Neuron (in vitro differentiated cells): ENCODE measurements around the gene KCNAB1.
"Not testable (repeated sequence)": the region's sequence is repeated elsewhere in the genome, so short reads cannot be mapped to it uniquely, and the experiment has no call there.

Experiments used
- H2AFZ ChIP-seq: one replicate; pipeline ENCODE4 v1.6.1; 2013; ENCODE audit warnings: low read depth, mild to moderate bottlenecking, inconsistent platforms, low read length, moderate library complexity
- H3K27me3 ChIP-seq: one replicate; pipeline ENCODE4 v1.6.1; 2013; ENCODE audit warnings: low read length; ENCODE audit not compliant: insufficient read depth
- H3K36me3 ChIP-seq: one replicate; pipeline ENCODE4 v1.6.1; 2013; ENCODE audit warnings: low read length; ENCODE audit not compliant: insufficient read depth
- H3K4me1 ChIP-seq: one replicate; pipeline ENCODE4 v1.6.1; 2013; ENCODE audit warnings: low read length; ENCODE audit not compliant: insufficient read depth
- H3K4me3 ChIP-seq: 2 replicates; pipeline ENCODE4 v1.5.1; 2013; ENCODE audit warnings: mild to moderate bottlenecking, low read length, moderate library complexity
- H3K9me3 ChIP-seq: one replicate; pipeline ENCODE4 v1.6.1; 2013; ENCODE audit warnings: low read length

Gene KCNAB1

GRCh38 chr3:156201411-156202405 lies 81.3 kb downstream of the KCNAB1 start:
- Histone ChIP-seq H3K27me3 (no peaks in the 10 kb centered on the region), H3K36me3 (no peaks in the 10 kb centered on the region), H3K9me3 (no peaks in the 10 kb centered on the region), H3K4me3 (no peak overlapping the region), H3K4me1 (no peaks in the 10 kb centered on the region), H2AFZ (no peak overlapping the region)

- Histone ChIP-seq H3K36me3 (no peaks in the 10 kb centered on the region), H3K4me3 (no peak overlapping the region)
Measured at GRCh38 chr3:156206157-156206556, 85.8 kb downstream of the KCNAB1 start.

DNA sequence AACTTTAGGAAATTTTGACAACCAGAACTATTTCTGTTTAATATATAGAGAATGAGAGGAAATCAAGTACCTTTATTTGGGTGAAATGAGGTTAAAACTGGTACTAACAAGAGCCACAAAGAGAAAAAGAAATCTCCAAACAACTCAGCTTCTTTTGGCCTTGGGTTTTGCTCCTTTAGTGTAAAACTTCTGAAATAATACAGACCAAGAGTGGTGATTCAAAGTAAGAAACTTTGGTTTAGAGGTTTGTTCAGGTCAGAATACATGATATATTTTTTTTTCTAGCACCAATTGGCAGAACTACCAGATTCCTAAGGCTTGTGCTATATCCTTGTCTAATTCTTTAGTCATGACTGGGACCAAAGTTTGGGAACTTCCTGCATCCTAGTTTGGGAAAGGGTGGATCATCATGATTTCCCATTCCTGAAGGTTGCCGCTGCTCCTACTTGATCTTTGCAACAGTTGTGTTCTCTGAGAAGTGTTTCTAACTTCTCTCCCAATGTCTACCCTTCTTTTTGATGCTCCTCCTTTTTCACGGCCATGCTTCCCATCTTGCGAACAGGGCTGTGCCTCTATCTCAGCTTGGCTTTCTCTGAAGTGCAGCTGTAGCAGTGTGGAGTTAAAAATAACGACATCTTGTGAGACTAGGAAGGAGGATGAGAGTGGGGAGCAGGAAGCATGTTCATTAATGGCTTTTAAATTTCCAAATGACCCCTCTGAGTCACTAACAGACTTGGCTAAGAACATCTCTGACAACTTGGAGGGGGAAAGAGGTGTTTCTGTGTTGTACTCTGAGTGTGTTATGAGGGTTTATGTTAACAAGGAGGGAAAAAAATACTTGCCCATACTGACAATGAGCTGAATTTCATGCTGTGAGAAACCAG lies 87.7 kb downstream of the KCNAB1 start:
- Histone ChIP-seq H2AFZ (no peak overlapping the region), H3K9me3 (no peaks in the 10 kb centered on the region), H3K27me3 (no peaks in the 10 kb centered on the region), H3K36me3 (no peaks in the 10 kb centered on the region), H3K4me3 (no peak overlapping the region), H3K4me1 (no peaks in the 10 kb centered on the region)

More at GRCh38 chr3:156206157-156206556, 85.8 kb downstream of the KCNAB1 start:
- Histone ChIP-seq H3K4me1 (no peaks in the 10 kb centered on the region), H3K9me3 (no peaks in the 10 kb centered on the region), H2AFZ (no peak overlapping the region), H3K27me3 (no peaks in the 10 kb centered on the region)

- Histone ChIP-seq H3K36me3 (no peaks in the 10 kb centered on the region), H3K4me1 (no peaks in the 10 kb centered on the region), H2AFZ (no peak overlapping the region), H3K27me3 (no peaks in the 10 kb centered on the region), H3K9me3 (no peaks in the 10 kb centered on the region), H3K4me3 (no peak overlapping the region)
Measured at GRCh38 chr3:156209631-156210335, 89.4 kb downstream of the KCNAB1 start.

GRCh38 chr3:156211583-156211982 lies 91.2 kb downstream of the KCNAB1 start:
- no peaks in the 10 kb centered on the region for H3K36me3 ChIP-seq
- no peaks in the 10 kb centered on the region for H3K9me3 ChIP-seq
- H3K4me1 ChIP-seq, result no peaks in the 10 kb centered on the region
- no peak overlapping the region for H2AFZ ChIP-seq
- H3K4me3 ChIP-seq, result no peak overlapping the region
- no peaks in the 10 kb centered on the region for H3K27me3 ChIP-seq

GRCh38 chr3:156214676-156215075 lies 94.3 kb downstream of the KCNAB1 start:
- Histone ChIP-seq H3K4me1 (no peaks in the 10 kb centered on the region), H3K36me3 (no peaks in the 10 kb centered on the region), H3K9me3 (no peaks in the 10 kb centered on the region), H3K4me3 (no peak overlapping the region), H2AFZ (no peak overlapping the region), H3K27me3 (no peaks in the 10 kb centered on the region)

GRCh38 chr3:156215751-156216150 lies 95.4 kb downstream of the KCNAB1 start:
- no peaks in the 10 kb centered on the region for H3K36me3 ChIP-seq
- no peak overlapping the region for H2AFZ ChIP-seq
- no peaks in the 10 kb centered on the region for H3K27me3 ChIP-seq
- no peaks in the 10 kb centered on the region for H3K9me3 ChIP-seq
- H3K4me1 ChIP-seq, result no peaks in the 10 kb centered on the region
- no peak overlapping the region for H3K4me3 ChIP-seq

- Histone ChIP-seq H3K4me1 (no peaks in the 10 kb centered on the region), H3K4me3 (no peak overlapping the region), H3K36me3 (no peaks in the 10 kb centered on the region), H2AFZ (no peak overlapping the region), H3K27me3 (no peaks in the 10 kb centered on the region), H3K9me3 (no peaks in the 10 kb centered on the region)
Measured at GRCh38 chr3:156216216-156216615, 95.8 kb downstream of the KCNAB1 start.

GRCh38 chr3:156216852-156217251 lies 96.5 kb downstream of the KCNAB1 start:
- no peaks in the 10 kb centered on the region for H3K36me3 ChIP-seq
- H3K27me3 ChIP-seq, result no peaks in the 10 kb centered on the region
- no peaks in the 10 kb centered on the region for H3K4me1 ChIP-seq
- no peak overlapping the region for H2AFZ ChIP-seq
- H3K9me3 ChIP-seq, result no peaks in the 10 kb centered on the region
- no peak overlapping the region for H3K4me3 ChIP-seq

DNA sequence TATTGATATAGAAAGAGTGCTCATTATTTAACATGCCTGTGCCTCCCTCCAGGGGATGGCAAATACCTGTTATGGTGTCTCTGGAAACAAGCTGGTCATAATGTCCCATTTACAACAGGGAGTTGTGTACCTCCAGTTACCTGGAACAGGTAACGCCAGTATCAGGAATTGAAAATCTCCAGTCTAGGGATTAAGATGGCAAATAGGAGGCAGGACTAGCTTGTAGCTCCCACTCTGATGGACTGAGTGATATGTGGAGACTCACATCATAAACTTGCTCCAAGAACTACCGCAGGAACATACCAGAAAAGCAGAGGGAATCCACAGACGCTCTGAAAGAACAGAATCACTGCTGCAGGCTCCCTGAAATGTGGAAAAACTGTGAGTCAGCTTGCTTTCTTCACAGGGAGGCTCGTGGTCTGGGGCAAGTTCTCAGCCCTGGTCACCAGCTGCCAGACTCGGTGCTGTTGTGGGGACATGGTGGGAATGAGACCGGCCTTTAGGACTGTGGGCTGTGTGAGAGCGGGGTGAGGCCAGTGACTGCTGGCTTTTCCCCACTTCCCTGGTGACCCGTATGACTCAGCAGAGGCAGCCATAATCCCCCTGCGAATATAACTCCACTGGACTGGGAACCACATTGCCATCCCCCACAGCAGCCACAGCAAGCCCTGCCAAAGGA lies 97.4 kb downstream of the KCNAB1 start:
- Histone ChIP-seq H3K4me1 (no peaks in the 10 kb centered on the region), H3K4me3 (no peak overlapping the region), H2AFZ (no peak overlapping the region), H3K9me3 (no peaks in the 10 kb centered on the region), H3K27me3 (no peaks in the 10 kb centered on the region), H3K36me3 (no peaks in the 10 kb centered on the region)

- no peak overlapping the region for H3K4me3 ChIP-seq
- H2AFZ ChIP-seq, result no peak overlapping the region
- no peaks in the 10 kb centered on the region for H3K9me3 ChIP-seq
- H3K36me3 ChIP-seq, result no peaks in the 10 kb centered on the region
- H3K4me1 ChIP-seq, result no peaks in the 10 kb centered on the region
- no peaks in the 10 kb centered on the region for H3K27me3 ChIP-seq
Measured at GRCh38 chr3:156218353-156218744, 98.0 kb downstream of the KCNAB1 start.

DNA sequence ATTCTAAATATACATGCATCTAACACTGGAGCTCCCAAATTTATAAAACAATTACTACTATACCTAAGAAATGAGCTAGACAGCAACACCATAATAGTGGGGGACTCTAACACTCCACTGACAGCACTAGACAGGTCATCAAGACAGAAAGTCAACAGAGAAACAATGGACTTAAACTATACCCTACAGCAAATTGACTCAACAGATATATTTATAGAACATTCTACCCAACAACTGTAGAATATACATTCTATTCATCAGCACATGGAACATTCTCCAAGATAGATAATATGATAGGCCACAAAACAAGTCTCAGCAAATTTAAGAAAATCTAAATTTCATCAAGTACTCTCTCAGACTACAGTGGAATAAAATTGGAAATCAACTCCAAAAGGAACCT lies 102.0 kb downstream of the KCNAB1 start:
- not testable (repeated sequence) for H3K4me3 ChIP-seq, H3K36me3 ChIP-seq, H3K27me3 ChIP-seq, H2AFZ ChIP-seq, H3K4me1 ChIP-seq, H3K9me3 ChIP-seq
